ENCODE results near the gene SH3BGRL3. TPM values are rescaled to one million over a fixed set of nuclear protein-coding genes. Genes with fewer than 3 reads are reported as not detected.

The SH3BGRL3 gene
- total RNA-seq, 2 experiments from 2014 or later: 309 to 316 TPM

- no peak for ATAC-seq
- Mint-ChIP-seq H3K4me1 (ENCODE audit: low read depth) (peaks cover 96% of the 10 kb centered on the region), H3K4me3 (no peak overlapping the region), H3K9me3 (no peaks in the 10 kb centered on the region), H3K36me3 (ENCODE audit: low read depth) (peaks cover 54% of the 10 kb centered on the region), H3K27me3 (no peaks in the 10 kb centered on the region), H3K27ac (peak overlapping the region; percentile 98)
- TF ChIP-seq CTCF (IDR thresholded peaks at IDR 0.05): no peak
- POLR2A ChIA-PET: interaction anchor here (0.5 to 19.5 kb wide), 6 partner anchors 9 to 150 kb away, joined by 3 to 284 read pairs (median 37); partner anchors contain the start of genes CD52, SH3BGRL3 and UBXN11
- no peak for DNase-seq
- CTCF ChIA-PET: interaction anchor here (0.6 to 10.4 kb wide), 14 partner anchors 10 to 146 kb away, joined by 3 to 227 read pairs (median 8); partner anchors contain the start of genes CD52, DHDDS and UBXN11
- intact Hi-C loops (cut with micrococcal nuclease): no loop called here
Observed at GRCh38 chr1:26286064-26286416, 6.2 kb downstream of the SH3BGRL3 start.

GRCh38 chr1:26287033-26287711 lies 7.3 kb downstream of the SH3BGRL3 start:
- H3K9me3 Mint-ChIP-seq: no peaks in the 10 kb centered on the region
- H3K27ac Mint-ChIP-seq: peak overlapping the region; percentile 98
- peaks cover 95% of the 10 kb centered on the region for H3K4me1 Mint-ChIP-seq (ENCODE audit: low read depth)
- H3K4me3 Mint-ChIP-seq: peak overlapping the region; percentile 57
- peaks cover 42% of the 10 kb centered on the region for H3K36me3 Mint-ChIP-seq (ENCODE audit: low read depth)
- intact Hi-C loops (cut with micrococcal nuclease): no loop called here
- H3K27me3 Mint-ChIP-seq: no peaks in the 10 kb centered on the region
- DNase-seq (peak; percentile 93), ATAC-seq (peak; percentile 32)
- ChIA-PET POLR2A (interaction anchor here (0.6 to 19.5 kb wide), 7 partner anchors 10 to 1925 kb away, joined by 3 to 284 read pairs (median 44); partner anchors contain the start of genes CD52, SH3BGRL3 and UBXN11), CTCF (interaction anchor here (1.1 to 10.4 kb wide), 13 partner anchors 8 to 290 kb away, joined by 3 to 227 read pairs (median 13); partner anchors contain the start of genes CD52, CEP85, PAFAH2 and SH3BGRL3)
- no peak for TF ChIP-seq CTCF (IDR thresholded peaks at IDR 0.05)

GRCh38 chr1:26287811-26288210 lies 7.9 kb downstream of the SH3BGRL3 start:
- no peak for ATAC-seq
- no peaks in the 10 kb centered on the region for H3K9me3 Mint-ChIP-seq
- peaks cover 91% of the 10 kb centered on the region for H3K4me1 Mint-ChIP-seq (ENCODE audit: low read depth)
- H3K27ac Mint-ChIP-seq: peak overlapping the region; percentile 98
- no peaks in the 10 kb centered on the region for H3K27me3 Mint-ChIP-seq
- peak overlapping the region; percentile 57 for H3K4me3 Mint-ChIP-seq
- no peak for TF ChIP-seq CTCF (IDR thresholded peaks at IDR 0.05)
- peaks cover 36% of the 10 kb centered on the region for H3K36me3 Mint-ChIP-seq (ENCODE audit: low read depth)
- POLR2A ChIA-PET: interaction anchor here (0.6 to 19.5 kb wide), 6 partner anchors 10 to 247 kb away, joined by 3 to 284 read pairs (median 48); partner anchors contain the start of genes CD52, SH3BGRL3 and UBXN11
- peak; percentile 24 for DNase-seq
- intact Hi-C loops (cut with micrococcal nuclease): loop anchor here (2.0 kb wide), 1 partner anchor 33 kb away; no protein-coding TSS in a partner anchor
- CTCF ChIA-PET: interaction anchor here (0.6 to 10.4 kb wide), 11 partner anchors 8 to 291 kb away, joined by 3 to 227 read pairs (median 16); partner anchors contain the start of genes CD52, CEP85, PAFAH2 and SH3BGRL3

GRCh38 chr1:26288311-26288941 lies 8.5 kb downstream of the SH3BGRL3 start:
- Mint-ChIP-seq H3K4me3 (peak overlapping the region; percentile 57), H3K27me3 (no peaks in the 10 kb centered on the region), H3K4me1 (ENCODE audit: low read depth) (peaks cover 88% of the 10 kb centered on the region), H3K36me3 (ENCODE audit: low read depth) (peaks cover 33% of the 10 kb centered on the region), H3K27ac (peak overlapping the region; percentile 98), H3K9me3 (no peaks in the 10 kb centered on the region)
- DNase-seq (peak; percentile 90), ATAC-seq (peak; percentile 50)
- no peak for TF ChIP-seq CTCF (IDR thresholded peaks at IDR 0.05)
- ChIA-PET CTCF (interaction anchor here (0.6 to 10.4 kb wide), 19 partner anchors 9 to 291 kb away, joined by 3 to 227 read pairs (median 5); partner anchors contain the start of genes CD52, CEP85, DHDDS and PAFAH2), POLR2A (interaction anchor here (0.7 to 19.5 kb wide), 8 partner anchors 11 to 117 kb away, joined by 3 to 284 read pairs (median 25); partner anchors contain the start of genes CD52, CEP85, SH3BGRL3 and UBXN11)
- intact Hi-C loops (cut with micrococcal nuclease): loop anchor here (2.0 kb wide), 1 partner anchor 32 kb away; no protein-coding TSS in a partner anchor
